Measurements from ENCODE around the gene TMX3.

Gene TMX3

DNA sequence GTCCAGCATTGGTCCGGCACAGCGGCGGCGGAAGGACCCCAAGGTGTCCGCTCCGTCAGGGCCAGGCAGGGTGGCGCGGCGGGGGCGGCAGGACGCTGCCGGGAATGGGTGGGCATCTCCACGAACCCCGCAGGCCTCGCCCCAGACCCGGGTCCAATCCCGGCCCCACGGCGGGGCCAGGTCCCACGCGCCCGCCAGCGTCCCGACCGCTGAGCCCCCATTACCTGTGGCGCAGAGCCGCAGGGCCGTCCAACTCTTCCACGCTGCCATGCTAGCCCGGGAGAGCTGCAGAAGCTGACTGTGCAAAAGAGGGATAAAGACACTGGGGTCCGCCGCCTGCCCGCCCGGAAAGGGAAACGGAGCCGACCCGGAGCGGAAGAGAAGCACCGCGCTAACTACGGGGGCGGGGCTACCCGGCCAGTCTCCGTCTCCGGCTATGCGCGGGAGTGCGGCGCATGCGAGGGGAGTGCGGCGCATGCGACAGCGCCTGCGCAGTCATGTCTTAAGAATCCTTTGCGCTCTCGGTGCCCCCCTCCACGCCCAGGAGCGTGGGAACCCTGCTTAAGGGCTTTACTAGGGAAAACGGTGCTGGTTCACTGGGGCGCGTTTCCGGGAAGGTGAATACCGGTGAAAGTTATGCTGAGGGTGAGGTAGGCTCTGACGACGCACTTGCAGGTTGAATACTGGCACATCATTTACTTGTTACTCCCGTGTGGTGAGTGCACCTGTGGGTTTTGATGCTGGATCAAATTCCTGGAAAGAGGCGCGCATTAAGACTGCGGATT lies at the start of gene TMX3:
TSS of gene TMX3 (minus strand) at position 397 of the 785 bp plus-strand sequence. CDS start at position 270, 127 bp downstream.
- DNase-seq: peak; percentile 78 to 82

- DNase-seq: no peak
These were observed 49.1 kb upstream of the TMX3 start for GRCh38 chr18:68764016-68764415.

DNA sequence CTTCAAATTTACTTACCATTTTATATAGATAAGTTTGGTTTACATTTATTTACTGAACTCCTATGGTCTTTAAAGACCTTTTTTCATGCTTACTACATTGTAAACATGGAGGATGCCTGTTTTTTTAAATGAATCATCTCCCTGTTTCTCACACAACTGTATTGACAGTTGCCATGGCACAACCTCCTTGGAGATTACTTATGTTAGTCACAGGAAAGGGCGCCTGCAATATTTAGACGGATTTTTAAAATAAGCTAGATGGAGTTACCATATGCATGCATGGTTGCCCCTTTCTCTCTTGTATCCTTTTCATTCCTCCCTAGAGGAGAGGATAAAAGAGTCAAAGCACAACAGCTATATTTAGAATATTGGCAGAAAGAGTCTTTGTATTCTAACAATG lies 48.2 kb upstream of the TMX3 start:
- DNase-seq: no peak

- DNase-seq: no peak
These were observed 44.4 kb upstream of the TMX3 start for GRCh38 chr18:68759308-68759707.

DNA sequence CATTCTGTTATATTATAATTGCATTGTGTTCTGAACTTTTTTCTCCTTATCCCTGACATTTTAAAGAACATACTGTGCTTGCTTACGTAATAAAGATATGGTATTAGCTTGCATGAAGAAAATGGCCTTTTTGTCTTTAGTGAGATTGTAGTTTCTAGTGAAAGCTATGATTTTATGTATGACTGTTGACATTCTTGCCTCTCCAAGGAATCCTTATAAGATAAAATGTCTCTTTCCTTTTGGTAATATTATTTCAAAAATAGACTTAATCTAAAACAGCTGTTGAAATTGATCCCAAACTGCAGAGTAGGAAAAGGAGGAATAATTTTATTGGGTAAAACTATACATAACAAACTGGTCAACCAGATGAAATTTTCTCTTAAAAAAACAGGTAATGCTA lies 42.2 kb upstream of the TMX3 start:
- no peak for DNase-seq

GRCh38 chr18:68742206-68742605 lies 27.3 kb upstream of the TMX3 start:
- no peak for DNase-seq

DNA sequence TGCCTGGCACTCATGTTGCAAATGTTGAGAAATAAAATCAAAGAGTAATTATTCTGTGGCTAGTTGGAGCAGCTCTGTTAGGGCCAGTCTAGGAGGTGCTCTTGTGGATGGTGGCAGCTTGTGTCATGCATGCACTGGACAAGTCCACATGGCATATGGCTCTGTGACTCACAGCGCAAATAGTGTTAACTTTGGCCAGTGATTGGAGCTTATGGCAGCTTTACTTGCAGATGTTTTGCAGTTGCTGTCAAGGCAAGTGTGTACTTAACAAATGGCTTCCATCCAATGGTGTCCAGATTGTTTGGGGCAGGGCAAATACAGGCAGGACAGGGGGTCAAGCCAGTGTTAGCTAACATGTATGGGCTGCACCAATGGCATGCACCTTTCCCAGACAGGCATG lies 26.1 kb upstream of the TMX3 start:
- DNase-seq: no peak

GRCh38 chr18:68739462-68739861 lies 24.6 kb upstream of the TMX3 start:
- DNase-seq: no peak

GRCh38 chr18:68738564-68738963 lies 23.7 kb upstream of the TMX3 start:
- DNase-seq: no peak

DNA sequence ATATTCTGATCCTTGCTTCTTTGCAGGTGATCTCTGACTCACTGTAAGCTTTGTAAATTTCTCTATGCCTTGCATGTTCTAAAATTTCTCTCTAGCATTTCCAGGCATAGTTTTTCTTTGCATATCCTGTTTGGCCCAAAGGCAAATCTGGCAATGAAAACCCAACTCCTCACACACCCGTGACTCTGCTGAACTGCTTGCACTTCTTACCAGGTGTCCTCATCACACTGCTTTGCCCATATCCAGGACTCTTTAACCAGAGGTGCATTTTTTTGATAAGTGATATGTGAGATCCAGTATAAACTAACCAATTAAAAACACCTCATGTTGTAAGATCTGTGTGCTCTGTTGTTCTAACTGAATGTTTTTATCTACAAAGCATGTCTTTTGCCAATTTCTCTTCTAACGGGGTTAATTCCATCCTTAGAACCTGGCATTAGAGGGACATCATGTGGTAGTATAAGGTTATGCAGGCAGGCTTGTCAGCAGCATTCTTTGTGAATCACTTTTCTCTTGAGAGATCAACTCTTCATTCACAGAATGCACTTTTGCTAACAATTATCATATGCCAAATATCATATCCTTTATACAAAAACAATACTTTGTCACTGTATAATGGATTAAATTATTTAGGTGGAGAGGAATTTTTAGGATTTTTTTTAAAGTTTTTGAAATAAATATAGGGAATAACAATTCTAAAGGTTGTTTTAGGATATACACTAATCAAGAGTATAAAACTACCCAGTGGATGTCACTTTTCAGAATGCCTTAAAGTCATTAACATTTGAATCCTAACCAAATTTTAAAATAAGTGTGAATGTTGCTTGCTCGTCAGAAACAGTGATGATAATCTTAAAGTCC lies 20.8 kb upstream of the TMX3 start:
- DNase-seq: no peak

DNA sequence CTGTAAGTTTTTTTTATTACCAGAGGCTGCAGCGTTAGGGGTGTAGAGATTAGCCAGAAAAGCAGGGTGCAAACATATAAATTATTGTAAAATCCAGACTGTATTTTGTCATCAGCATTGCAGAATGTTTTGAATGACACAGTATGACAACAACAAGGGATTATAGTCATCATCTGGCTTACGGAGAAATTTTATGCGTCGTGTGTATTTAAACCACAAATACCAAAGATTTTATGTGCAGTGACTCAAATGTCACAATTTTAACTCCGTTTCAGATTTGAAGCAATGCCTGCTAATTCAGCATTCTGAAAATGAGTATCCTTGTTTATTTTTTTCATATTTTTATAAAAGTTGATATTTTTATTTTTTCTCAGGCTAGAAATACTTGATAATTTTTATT lies 19.4 kb upstream of the TMX3 start:
- no peak for DNase-seq

GRCh38 chr18:68733707-68734106 lies 18.8 kb upstream of the TMX3 start:
- no peak for DNase-seq

GRCh38 chr18:68728081-68728700 lies 13.3 kb upstream of the TMX3 start:
- DNase-seq: no peak

DNA sequence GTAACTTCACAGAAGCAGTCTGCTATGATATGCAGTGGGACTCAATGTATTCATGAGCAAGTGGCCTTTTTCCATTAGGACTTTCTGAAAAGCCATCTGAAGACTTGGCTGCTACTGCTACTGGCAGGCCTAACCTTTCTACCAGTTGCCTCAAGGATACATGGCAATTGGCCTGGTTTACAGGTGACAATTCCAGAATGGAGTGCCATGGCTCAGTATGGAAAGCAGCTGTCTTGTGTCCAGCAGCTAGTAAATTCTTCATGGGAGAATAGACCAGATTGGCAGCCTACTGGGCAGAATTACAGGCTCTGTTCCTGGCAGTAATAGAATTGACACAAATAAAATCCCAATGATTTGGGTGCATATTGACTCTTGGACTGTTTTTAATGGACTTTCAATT lies 12.6 kb upstream of the TMX3 start:
- DNase-seq: no peak

DNA sequence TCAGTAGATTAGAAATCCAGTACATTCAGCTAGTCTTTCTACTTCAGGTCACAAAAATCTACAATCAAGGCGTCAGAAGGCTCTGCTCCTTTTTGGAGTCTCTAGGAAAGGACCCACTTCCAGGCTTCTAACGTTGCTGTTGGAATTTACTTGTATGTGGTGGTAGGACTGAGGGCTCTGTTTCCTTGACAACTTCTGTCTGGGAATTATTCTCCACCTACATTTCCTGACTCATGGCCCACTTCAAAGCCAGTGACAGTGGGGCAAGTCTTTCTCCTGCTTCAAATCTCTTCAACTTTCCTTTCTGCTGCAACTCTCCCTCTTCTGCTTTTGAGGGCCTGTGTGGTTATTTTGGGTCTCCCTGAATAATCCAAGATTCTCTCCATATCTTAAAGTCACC lies 10.4 kb upstream of the TMX3 start:
- no peak for DNase-seq

GRCh38 chr18:68724021-68724420 lies 9.1 kb upstream of the TMX3 start:
- no peak for DNase-seq

DNA sequence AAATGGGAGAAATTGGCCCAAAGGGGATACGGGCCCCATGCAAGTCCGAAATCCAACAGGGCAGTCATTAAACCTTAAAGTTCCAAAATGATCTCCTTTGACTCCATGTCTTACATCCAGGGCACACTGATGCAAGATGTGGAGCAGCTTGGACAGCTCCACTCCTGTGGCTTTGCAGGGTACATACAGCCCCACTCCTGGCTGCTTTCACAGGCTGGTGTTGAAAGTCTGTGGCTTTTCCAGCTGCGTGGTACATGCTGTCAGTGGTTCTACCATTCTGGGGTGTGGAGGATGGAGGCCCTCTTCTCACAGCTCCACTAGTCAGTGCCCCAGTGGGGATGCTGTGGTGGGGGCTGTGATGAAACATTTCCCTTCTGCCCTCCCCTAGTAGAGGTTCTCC lies 8.6 kb upstream of the TMX3 start:
- no peak for DNase-seq

DNA sequence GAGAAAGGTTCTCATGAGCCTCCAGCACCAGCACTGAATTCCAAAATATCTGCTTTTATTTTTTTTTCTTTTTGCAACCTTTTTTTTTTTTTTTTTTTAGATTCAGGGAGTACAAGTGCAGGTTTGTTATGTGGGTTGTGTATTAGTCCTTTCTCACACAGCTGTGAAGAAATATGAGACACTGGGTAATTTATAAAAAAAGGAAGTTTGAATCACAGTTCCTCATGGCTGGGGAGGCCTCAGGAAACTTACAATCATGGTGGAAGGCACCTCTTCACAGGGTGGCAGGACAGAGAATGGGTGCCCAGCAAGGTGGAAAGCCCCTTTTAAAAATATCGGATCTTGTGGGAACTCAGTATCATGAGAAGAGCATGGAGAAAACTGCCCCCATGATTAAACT lies 7.9 kb upstream of the TMX3 start:
- no peak for DNase-seq

- no peak for DNase-seq
These were observed 7.0 kb upstream of the TMX3 start for GRCh38 chr18:68721681-68722583.

DNA sequence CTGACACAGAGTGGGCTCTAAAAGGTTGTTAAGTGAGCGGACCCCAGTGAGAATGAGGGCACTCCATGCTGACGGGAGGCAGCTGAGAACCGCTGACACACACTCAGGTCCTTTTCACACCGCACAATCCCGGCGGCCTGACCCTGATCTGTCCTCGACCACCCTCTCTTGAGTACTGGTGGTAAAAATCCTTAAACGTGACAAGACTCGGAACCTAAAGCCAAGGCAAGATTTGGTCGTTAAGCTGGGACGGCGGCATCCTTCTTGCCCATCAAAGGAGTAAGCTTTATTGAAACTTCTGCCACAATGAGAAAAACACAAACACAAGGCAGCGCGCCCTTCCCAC lies 569 bp downstream of the TMX3 start:
- DNase-seq: no peak

GRCh38 chr18:68713796-68714195 lies 1.1 kb downstream of the TMX3 start:
- no peak for DNase-seq

DNA sequence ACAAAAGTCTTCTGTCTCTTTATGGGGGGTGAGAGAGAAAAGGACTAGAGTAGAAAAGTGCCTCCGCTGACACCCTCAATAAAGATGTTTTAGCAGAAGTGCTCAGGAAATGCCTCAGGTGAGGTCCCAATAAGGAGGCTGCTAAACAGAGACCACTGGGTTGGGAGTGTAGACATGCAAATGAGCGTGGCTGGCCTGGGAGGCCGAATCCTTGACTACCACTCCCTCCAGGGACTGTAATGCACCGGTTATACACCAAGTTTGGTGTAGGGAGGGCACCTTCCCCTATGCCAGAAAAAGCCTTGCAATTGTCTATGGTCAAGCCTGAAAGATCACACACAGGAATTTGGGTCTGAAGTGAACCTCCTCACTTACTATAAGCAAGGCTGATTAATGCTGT lies 1.8 kb downstream of the TMX3 start:
- DNase-seq: no peak

DNA sequence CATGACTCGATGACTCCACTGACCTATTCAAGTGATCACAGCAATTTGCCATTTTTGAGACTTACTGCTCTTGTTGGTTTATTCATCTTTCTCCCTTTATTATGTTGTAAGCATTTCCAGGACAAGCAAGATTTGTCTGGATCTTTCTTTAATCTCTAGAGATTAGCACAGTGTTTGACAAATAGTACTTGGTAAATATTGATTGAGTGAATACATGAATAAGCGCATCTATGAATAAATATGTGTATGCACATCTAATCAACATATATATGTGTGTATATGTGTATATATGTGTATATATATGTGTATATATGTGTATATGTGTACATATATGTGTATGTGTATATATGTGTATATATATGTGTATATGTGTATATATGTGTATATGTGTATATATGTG lies 7.3 kb downstream of the TMX3 start:
- no peak for DNase-seq

Measured in NCI-H187 (cell line).